ENCODE data around the gene SLC8B1.

SLC8B1 gene

DNA sequence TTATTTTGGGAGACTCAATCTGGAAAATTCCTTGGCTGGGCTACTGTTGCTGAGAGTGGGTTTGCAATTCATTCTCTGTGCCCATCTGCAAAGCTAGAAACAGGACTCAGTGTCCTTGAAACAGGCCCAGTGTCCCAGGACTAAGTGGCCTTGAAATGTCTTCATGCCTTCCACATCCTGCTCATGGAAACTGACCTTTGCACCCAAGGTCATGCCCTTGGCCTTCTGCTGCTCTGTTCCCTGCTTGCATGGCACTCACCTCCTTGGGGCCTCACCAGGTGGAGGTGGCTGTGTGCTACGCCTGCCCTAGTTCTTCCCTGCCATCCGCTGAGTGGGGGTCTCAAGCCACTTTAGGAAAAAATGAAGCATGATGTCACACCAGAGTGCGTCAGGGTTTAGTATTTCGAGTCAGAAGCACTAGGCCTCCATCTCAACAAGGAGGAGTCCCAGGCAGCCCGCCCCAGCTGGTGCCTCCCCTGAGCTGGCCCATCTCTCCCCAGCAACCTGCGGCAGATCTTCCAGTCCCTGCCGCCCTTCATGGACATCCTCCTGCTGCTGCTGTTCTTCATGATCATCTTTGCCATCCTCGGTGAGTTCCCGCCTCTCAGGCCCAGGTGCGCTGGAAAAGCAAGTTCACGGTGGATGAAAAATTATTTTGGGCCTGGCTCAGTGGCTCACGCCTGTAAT, 65.5 kb downstream of the SLC8B1 start:
- DNase-seq (ENCODE audit: low read depth in 2 of 2) = no peak
- no peak for TF ChIP-seq CTCF (IDR thresholded peaks at IDR 0.05; ENCODE audit: low read depth, low read length)

GRCh38 chr12:113268621-113269020, 66.3 kb downstream of the SLC8B1 start:
- DNase-seq (ENCODE audit: low read depth in 2 of 2) = no peak
- H3K4me3 ChIP-seq (replicated peaks in 1 of 2; ENCODE audit: low read depth in 2 of 2, low read length in 2 of 2) = no peak overlapping the region
- TF ChIP-seq CTCF (IDR thresholded peaks at IDR 0.05; ENCODE audit: low read depth, low read length) = no peak

More for the DNA sequence above, 65.5 kb downstream of the SLC8B1 start:
- no peak overlapping the region for H3K4me3 ChIP-seq (replicated peaks in 1 of 2; ENCODE audit: low read depth in 2 of 2, low read length in 2 of 2)

GRCh38 chr12:113268136-113268535, 66.8 kb downstream of the SLC8B1 start:
- no peak for DNase-seq (ENCODE audit: low read depth in 2 of 2)
- no peak overlapping the region for H3K4me3 ChIP-seq (replicated peaks in 1 of 2; ENCODE audit: low read depth in 2 of 2, low read length in 2 of 2)
- TF ChIP-seq CTCF (IDR thresholded peaks at IDR 0.05; ENCODE audit: low read depth, low read length) = no peak

- DNase-seq (ENCODE audit: low read depth in 2 of 2) = no peak
- TF ChIP-seq CTCF (IDR thresholded peaks at IDR 0.05; ENCODE audit: low read depth, low read length) = no peak
Measured at GRCh38 chr12:113267621-113268020, 67.3 kb downstream of the SLC8B1 start.

GRCh38 chr12:113266106-113266895, 68.6 kb downstream of the SLC8B1 start:
- DNase-seq (ENCODE audit: low read depth in 2 of 2) = no peak
- H3K4me3 ChIP-seq (replicated peaks in 1 of 2; ENCODE audit: low read depth in 2 of 2, low read length in 2 of 2) = no peak overlapping the region
- no peak for TF ChIP-seq CTCF (IDR thresholded peaks at IDR 0.05; ENCODE audit: low read depth, low read length)

More at GRCh38 chr12:113267621-113268020, 67.3 kb downstream of the SLC8B1 start:
- no peak overlapping the region for H3K4me3 ChIP-seq (replicated peaks in 1 of 2; ENCODE audit: low read depth in 2 of 2, low read length in 2 of 2)

GRCh38 chr12:113263431-113263963, 71.4 kb downstream of the SLC8B1 start:
- no peak for DNase-seq (ENCODE audit: low read depth in 2 of 2)
- TF ChIP-seq CTCF (IDR thresholded peaks at IDR 0.05; ENCODE audit: low read depth, low read length) = no peak
- H3K4me3 ChIP-seq (replicated peaks in 1 of 2; ENCODE audit: low read depth in 2 of 2, low read length in 2 of 2) = no peak overlapping the region

Data from cardiac fibroblast (primary cell).